Measurements from ENCODE around the gene FMNL2.

Gene FMNL2

DNA sequence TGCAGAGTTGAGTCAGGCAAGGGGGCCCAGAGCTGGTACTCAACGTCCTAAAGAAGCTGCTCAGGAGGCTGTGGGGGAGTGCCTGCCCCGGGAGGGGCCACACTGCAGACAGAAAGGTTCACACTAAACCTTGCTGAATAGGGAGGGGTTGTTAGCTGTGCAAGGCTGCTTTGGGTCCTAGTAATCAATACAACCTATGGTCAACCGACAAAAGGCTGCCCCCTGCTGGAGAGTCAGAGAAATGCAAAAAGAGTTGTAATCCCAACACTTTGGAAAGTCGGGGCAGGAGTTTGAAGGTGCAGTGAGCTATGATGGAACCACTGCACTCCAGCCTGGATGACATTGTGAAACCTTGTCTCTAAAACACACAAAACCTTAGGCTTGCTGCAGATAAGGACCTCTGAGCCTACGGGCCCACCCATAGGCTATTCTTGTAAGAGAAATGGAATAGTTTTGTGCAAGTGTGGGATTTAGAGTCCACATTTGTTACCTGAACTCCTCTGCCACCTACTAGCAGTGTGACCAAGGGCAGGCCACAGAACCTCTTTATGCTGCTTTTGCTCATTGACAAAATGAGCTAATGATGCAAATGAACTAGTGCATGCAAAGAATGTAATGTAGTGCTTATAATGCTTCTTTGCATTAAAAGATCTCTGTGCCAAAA lies 300.8 kb downstream of the FMNL2 start:
- no peaks in the 10 kb centered on the region for H3K9me3 ChIP-seq (ENCODE audit: control insufficient read depth in 2 of 2, low read length in 2 of 2)
- H3K27me3 ChIP-seq (ENCODE audit: control insufficient read depth in 1 of 2, insufficient read depth in 2 of 2, low read length in 2 of 2), result no peaks in the 10 kb centered on the region
- H3K4me3 ChIP-seq (ENCODE audit: low read length in 2 of 2), result no peak overlapping the region
- no peaks in the 10 kb centered on the region for H3K4me1 ChIP-seq (ENCODE audit: control insufficient read depth, insufficient read depth, low read length)
- no peak overlapping the region for H3K27ac ChIP-seq (ENCODE audit: low read length)
- no peak overlapping the region for H3K9ac ChIP-seq (ENCODE audit: low read length in 2 of 2)
- H3K36me3 ChIP-seq (ENCODE audit: control insufficient read depth in 2 of 2, insufficient read depth in 2 of 2, low read length in 2 of 2), result peaks cover 24 to 26% of the 10 kb centered on the region in 2 donors

DNA sequence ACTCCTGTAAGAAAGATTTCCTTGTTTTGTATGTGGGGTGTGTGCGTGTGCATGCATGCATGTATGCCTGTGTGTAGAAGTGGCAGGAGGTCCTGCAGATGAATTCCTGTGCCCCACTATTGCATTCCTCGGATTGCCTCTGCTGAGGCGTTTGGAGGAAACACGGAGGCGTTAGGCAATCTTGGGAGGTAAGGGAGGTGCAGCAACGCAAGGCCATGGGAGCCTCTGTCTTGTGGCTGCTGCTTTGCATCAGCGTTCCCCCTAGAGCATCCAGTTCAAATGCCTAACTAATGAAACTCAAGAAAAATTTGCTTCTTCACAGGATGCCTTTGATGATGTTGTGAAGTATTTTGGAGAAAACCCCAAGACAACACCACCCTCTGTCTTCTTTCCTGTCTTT lies 302.3 kb downstream of the FMNL2 start:
- no peaks in the 10 kb centered on the region for H3K9me3 ChIP-seq (ENCODE audit: control insufficient read depth in 2 of 2, low read length in 2 of 2)
- no peaks in the 10 kb centered on the region for H3K27me3 ChIP-seq (ENCODE audit: control insufficient read depth in 1 of 2, insufficient read depth in 2 of 2, low read length in 2 of 2)
- H3K9ac ChIP-seq (ENCODE audit: low read length in 2 of 2), result no peak overlapping the region
- H3K27ac ChIP-seq (ENCODE audit: low read length), result no peak overlapping the region
- H3K36me3 ChIP-seq (ENCODE audit: control insufficient read depth in 2 of 2, insufficient read depth in 2 of 2, low read length in 2 of 2), result peaks cover 22 to 36% of the 10 kb centered on the region in 2 donors
- H3K4me3 ChIP-seq (ENCODE audit: low read length in 2 of 2), result no peak overlapping the region
- H3K4me1 ChIP-seq (ENCODE audit: control insufficient read depth, insufficient read depth, low read length), result no peaks in the 10 kb centered on the region

DNA sequence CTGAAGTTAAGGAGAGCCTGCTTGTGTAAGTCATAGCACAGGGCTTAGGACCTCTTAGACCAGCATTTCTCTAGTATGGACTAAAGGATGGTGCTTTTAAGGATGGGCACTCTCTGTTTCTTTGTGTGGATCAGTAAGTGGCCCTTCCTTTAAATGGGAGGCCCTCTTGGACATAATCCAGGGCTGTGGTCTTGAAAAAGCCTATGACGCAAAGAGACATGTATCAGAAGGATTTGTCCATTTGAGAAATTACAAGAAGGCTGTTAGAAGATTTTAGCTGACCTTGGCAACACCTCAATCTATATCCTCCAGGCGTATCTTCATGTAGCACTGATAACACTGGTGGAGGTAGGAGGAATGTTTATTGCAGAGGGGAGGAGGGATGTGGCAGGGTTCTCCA lies 303.1 kb downstream of the FMNL2 start:
- Histone ChIP-seq H3K9me3 (ENCODE audit: control insufficient read depth in 2 of 2, low read length in 2 of 2) (no peaks in the 10 kb centered on the region), H3K4me1 (ENCODE audit: control insufficient read depth, insufficient read depth, low read length) (no peaks in the 10 kb centered on the region), H3K9ac (ENCODE audit: low read length in 2 of 2) (no peak overlapping the region), H3K27me3 (ENCODE audit: control insufficient read depth in 1 of 2, insufficient read depth in 2 of 2, low read length in 2 of 2) (no peaks in the 10 kb centered on the region), H3K36me3 (ENCODE audit: control insufficient read depth in 2 of 2, insufficient read depth in 2 of 2, low read length in 2 of 2) (peaks cover 21 to 39% of the 10 kb centered on the region in 2 donors), H3K27ac (ENCODE audit: low read length) (no peak overlapping the region), H3K4me3 (ENCODE audit: low read length in 2 of 2) (no peak overlapping the region)

DNA sequence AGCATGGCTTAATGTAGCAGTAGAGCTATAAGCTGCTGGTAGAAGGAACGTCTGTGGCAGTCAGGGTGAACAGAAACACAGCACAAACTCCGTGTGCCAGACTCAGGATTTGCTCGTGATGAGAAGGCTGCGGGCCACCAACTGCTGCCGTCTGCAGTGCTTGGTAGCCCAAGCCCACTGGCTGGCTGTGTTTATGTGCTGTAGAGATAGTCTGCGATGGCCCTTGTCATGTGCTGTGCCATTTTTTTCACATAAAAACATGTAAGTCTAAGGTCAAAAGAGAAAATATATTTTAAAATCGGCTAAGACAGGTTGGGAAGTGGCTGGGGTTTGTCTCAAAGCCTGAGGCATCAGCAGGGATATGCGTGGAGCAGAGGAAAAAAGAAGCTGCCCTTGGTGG lies 303.6 kb downstream of the FMNL2 start:
- Histone ChIP-seq H3K4me1 (ENCODE audit: control insufficient read depth, insufficient read depth, low read length) (no peaks in the 10 kb centered on the region), H3K9me3 (ENCODE audit: control insufficient read depth in 2 of 2, low read length in 2 of 2) (no peaks in the 10 kb centered on the region), H3K27ac (ENCODE audit: low read length) (no peak overlapping the region), H3K9ac (ENCODE audit: low read length in 2 of 2) (no peak overlapping the region), H3K36me3 (ENCODE audit: control insufficient read depth in 2 of 2, insufficient read depth in 2 of 2, low read length in 2 of 2) (peaks cover 24 to 42% of the 10 kb centered on the region in 2 donors), H3K27me3 (ENCODE audit: control insufficient read depth in 1 of 2, insufficient read depth in 2 of 2, low read length in 2 of 2) (no peaks in the 10 kb centered on the region), H3K4me3 (ENCODE audit: low read length in 2 of 2) (no peak overlapping the region)

DNA sequence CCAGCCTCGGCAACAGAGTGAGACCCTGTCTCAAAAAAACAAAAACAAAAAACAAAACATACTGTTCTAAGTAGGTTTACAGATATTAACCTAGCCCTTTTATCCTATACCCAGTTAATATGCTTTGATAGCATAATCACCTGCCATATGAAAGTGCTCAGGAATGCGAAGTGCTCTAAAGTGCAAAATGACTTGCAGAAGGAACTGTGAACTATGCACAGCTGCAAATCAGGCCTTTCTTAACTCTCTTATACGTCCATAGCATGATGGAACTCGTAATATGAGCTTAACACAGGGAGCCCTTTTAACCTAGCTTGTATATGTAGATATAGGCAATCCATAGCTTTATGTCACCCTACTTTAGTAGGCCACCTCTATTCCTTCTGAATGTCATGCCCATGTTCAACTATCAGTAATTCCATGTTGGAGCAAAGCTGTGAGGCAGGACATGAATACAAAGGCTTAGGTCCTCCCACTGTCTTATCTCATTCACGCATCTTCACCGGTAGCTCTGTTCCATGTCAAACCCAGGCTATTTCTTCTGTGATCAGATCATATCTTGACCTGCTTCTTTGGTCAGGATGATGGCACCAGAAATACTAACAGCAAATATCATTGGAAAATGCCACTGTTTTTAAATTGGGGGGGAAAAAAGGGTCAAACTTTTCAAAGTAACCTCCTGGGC lies 309.4 kb downstream of the FMNL2 start:
- Histone ChIP-seq H3K4me3 (ENCODE audit: low read length in 2 of 2) (no peak overlapping the region), H3K27me3 (ENCODE audit: control insufficient read depth in 1 of 2, insufficient read depth in 2 of 2, low read length in 2 of 2) (no peaks in the 10 kb centered on the region), H3K4me1 (ENCODE audit: control insufficient read depth, insufficient read depth, low read length) (peaks cover 10% of the 10 kb centered on the region), H3K9ac (ENCODE audit: low read length in 2 of 2) (no peak overlapping the region), H3K36me3 (ENCODE audit: control insufficient read depth in 2 of 2, insufficient read depth in 2 of 2, low read length in 2 of 2) (peaks cover 18 to 31% of the 10 kb centered on the region in 2 donors), H3K27ac (ENCODE audit: low read length) (no peak overlapping the region), H3K9me3 (ENCODE audit: control insufficient read depth in 2 of 2, low read length in 2 of 2) (no peaks in the 10 kb centered on the region)

DNA sequence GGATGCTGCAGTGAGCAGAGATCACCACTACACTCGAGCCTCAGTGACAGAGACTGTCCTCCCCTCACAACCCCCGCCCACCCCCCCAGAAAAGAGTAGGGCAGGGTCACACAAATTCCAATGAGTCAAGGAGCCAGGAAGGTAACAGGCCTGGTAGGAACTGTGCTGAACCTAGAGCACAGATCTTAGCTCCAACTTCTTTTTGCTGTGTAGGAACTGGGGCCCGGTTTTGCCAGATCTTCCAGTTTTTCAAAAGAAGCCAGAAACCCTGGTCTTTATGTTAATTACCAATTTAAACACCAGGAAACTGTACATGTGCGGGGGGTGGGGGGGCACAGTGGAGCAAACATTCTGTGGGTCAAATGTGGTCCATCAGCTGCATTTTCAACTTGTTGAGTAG lies 311.3 kb downstream of the FMNL2 start:
- Histone ChIP-seq H3K36me3 (ENCODE audit: control insufficient read depth in 2 of 2, insufficient read depth in 2 of 2, low read length in 2 of 2) (peaks cover 5 to 16% of the 10 kb centered on the region in 2 donors), H3K9ac (ENCODE audit: low read length in 2 of 2) (no peak overlapping the region), H3K27ac (ENCODE audit: low read length) (no peak overlapping the region), H3K4me1 (ENCODE audit: control insufficient read depth, insufficient read depth, low read length) (peaks cover 10% of the 10 kb centered on the region), H3K27me3 (ENCODE audit: control insufficient read depth in 1 of 2, insufficient read depth in 2 of 2, low read length in 2 of 2) (no peaks in the 10 kb centered on the region), H3K9me3 (ENCODE audit: control insufficient read depth in 2 of 2, low read length in 2 of 2) (no peaks in the 10 kb centered on the region), H3K4me3 (ENCODE audit: low read length in 2 of 2) (no peak overlapping the region)

DNA sequence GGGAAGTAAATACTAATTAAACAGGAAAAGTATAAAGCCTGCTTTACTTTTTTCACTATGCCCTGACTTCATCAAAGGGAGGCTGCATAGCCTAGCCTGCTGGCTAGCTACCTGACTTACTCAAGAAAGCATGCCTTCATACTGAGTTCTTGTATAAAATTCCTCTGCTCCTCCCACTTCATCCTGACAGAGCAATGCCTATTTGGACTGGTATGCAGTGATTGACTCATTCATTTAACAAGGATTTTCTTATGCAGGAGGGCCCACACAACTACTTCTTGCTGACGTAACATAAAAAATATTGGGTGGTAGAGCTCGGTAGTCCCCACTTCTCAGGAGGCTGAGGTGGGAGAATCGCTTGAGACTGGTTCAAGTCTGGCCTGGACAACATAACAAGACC lies 311.8 kb downstream of the FMNL2 start:
- H3K27ac ChIP-seq (ENCODE audit: low read length), result no peak overlapping the region
- H3K36me3 ChIP-seq (ENCODE audit: control insufficient read depth in 2 of 2, insufficient read depth in 2 of 2, low read length in 2 of 2), result peaks cover 5 to 13% of the 10 kb centered on the region in 2 donors
- no peak overlapping the region for H3K9ac ChIP-seq (ENCODE audit: low read length in 2 of 2)
- H3K9me3 ChIP-seq (ENCODE audit: control insufficient read depth in 2 of 2, low read length in 2 of 2), result no peaks in the 10 kb centered on the region
- H3K4me3 ChIP-seq (ENCODE audit: low read length in 2 of 2), result no peak overlapping the region
- H3K27me3 ChIP-seq (ENCODE audit: control insufficient read depth in 1 of 2, insufficient read depth in 2 of 2, low read length in 2 of 2), result no peaks in the 10 kb centered on the region
- H3K4me1 ChIP-seq (ENCODE audit: control insufficient read depth, insufficient read depth, low read length), result peaks cover 10% of the 10 kb centered on the region

DNA sequence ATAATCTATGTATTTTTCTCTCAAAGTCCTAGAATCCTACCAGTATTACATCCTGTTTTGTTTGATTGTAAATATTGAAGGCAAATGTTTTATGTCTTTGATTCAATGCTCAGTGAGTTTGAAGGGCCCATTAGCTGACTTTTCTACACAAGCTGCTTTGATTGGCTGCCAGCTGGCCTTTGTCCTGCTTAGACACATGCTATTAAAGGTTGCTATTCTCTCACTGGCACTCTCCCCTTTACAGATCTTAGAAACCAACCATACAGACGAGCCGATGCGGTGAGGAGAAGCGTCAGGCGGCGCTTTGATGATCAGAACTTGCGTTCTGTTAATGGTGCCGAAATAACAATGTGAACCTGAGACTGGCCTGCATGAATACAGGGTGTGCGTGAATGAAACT lies 312.6 kb downstream of the FMNL2 start:
- H3K9ac ChIP-seq (ENCODE audit: low read length in 2 of 2), result peak overlapping the region; percentile 7 to 19
- H3K9me3 ChIP-seq (ENCODE audit: control insufficient read depth in 2 of 2, low read length in 2 of 2), result no peaks in the 10 kb centered on the region
- no peaks in the 10 kb centered on the region for H3K27me3 ChIP-seq (ENCODE audit: control insufficient read depth in 1 of 2, insufficient read depth in 2 of 2, low read length in 2 of 2)
- H3K4me1 ChIP-seq (ENCODE audit: control insufficient read depth, insufficient read depth, low read length), result peaks cover 10% of the 10 kb centered on the region
- peak overlapping the region; percentile 6 to 44 for H3K4me3 ChIP-seq (ENCODE audit: low read length in 2 of 2)
- peaks cover 3 to 9% of the 10 kb centered on the region in 2 donors for H3K36me3 ChIP-seq (ENCODE audit: control insufficient read depth in 2 of 2, insufficient read depth in 2 of 2, low read length in 2 of 2)
- H3K27ac ChIP-seq (ENCODE audit: low read length), result peak overlapping the region; percentile 12

DNA sequence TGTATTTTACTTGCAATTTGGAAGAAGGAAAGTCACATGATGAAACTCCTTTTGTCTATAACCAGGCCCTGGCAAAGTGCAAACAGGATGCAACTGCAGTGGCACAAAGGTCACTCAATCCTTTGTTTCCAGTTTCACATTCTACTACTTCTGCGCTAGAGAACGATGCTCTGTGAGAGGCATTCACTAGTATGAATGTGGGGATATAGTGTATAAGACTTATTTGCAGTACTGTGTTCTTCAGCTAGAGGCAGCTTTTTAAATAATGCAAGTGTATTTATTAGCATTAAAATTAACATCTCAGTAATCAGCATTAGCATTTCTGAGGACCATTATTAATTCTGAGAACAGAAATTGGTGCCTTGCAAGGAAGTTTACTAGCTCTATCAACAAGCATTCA lies 313.4 kb downstream of the FMNL2 start:
- H3K9me3 ChIP-seq (ENCODE audit: control insufficient read depth in 2 of 2, low read length in 2 of 2), result no peaks in the 10 kb centered on the region
- peaks cover 10% of the 10 kb centered on the region for H3K4me1 ChIP-seq (ENCODE audit: control insufficient read depth, insufficient read depth, low read length)
- peaks cover 1 to 7% of the 10 kb centered on the region in 2 donors for H3K36me3 ChIP-seq (ENCODE audit: control insufficient read depth in 2 of 2, insufficient read depth in 2 of 2, low read length in 2 of 2)
- H3K27ac ChIP-seq (ENCODE audit: low read length), result peak overlapping the region; percentile 12
- no peaks in the 10 kb centered on the region for H3K27me3 ChIP-seq (ENCODE audit: control insufficient read depth in 1 of 2, insufficient read depth in 2 of 2, low read length in 2 of 2)
- H3K9ac ChIP-seq (ENCODE audit: low read length in 2 of 2), result no peak overlapping the region
- H3K4me3 ChIP-seq (ENCODE audit: low read length in 2 of 2), result no peak overlapping the region

DNA sequence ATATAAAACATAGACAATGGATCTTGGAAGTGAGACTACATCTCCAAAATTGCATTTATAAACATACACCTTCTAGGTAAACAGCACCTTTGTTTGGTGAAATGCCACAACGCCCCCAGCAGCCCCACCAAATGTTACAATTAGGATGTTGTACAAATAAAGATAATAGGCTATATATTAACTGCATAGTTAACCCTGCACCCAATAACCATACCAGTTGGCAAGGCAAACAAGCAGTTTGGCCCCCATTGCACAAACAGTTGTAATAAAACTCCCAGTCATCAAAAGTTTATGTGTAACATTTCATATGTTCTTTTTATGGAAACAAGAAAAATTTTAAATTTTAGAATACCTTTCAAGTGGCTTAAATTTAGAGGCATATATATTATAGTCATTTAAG lies 315.0 kb downstream of the FMNL2 start:
- Histone ChIP-seq H3K9me3 (ENCODE audit: control insufficient read depth in 2 of 2, low read length in 2 of 2) (no peaks in the 10 kb centered on the region), H3K36me3 (ENCODE audit: control insufficient read depth in 2 of 2, insufficient read depth in 2 of 2, low read length in 2 of 2) (peaks cover 2 to 5% of the 10 kb centered on the region in 2 donors), H3K4me1 (ENCODE audit: control insufficient read depth, insufficient read depth, low read length) (peaks cover 10% of the 10 kb centered on the region), H3K27ac (ENCODE audit: low read length) (no peak overlapping the region), H3K9ac (ENCODE audit: low read length in 2 of 2) (no peak overlapping the region), H3K27me3 (ENCODE audit: control insufficient read depth in 1 of 2, insufficient read depth in 2 of 2, low read length in 2 of 2) (no peaks in the 10 kb centered on the region), H3K4me3 (ENCODE audit: low read length in 2 of 2) (no peak overlapping the region)

DNA sequence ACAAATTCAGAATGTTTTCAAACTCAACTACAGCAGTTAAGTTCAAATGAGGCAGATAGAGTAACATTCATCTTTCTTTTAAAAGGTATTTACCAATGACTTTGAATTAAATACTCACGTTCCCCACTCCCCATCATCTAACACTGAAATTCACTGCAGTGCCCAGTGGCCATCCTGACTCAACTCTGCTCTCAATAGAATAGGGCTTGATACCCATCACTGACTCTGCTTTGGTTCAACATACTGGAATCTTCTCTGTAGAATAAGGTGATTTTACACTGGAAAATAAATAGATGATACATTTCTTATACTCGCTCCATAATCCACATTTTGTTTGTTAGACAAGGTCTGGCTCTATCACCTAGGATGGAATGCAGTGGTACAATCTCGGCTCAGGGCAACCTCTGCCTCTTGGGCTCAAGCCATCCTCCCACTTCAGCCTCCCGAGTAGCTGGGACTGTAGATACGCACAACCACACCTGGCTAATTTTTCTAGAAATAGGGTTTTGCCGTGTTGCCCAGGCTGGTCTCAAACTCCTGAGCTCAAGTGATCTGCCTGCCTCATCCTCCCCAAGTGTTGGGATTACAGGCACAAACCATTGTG lies 315.9 kb downstream of the FMNL2 start:
- no peaks in the 10 kb centered on the region for H3K27me3 ChIP-seq (ENCODE audit: control insufficient read depth in 1 of 2, insufficient read depth in 2 of 2, low read length in 2 of 2)
- H3K27ac ChIP-seq (ENCODE audit: low read length), result no peak overlapping the region
- H3K9me3 ChIP-seq (ENCODE audit: control insufficient read depth in 2 of 2, low read length in 2 of 2), result no peaks in the 10 kb centered on the region
- H3K36me3 ChIP-seq (ENCODE audit: control insufficient read depth in 2 of 2, insufficient read depth in 2 of 2, low read length in 2 of 2), result peaks cover under 1 to 5% of the 10 kb centered on the region in 2 donors
- H3K4me1 ChIP-seq (ENCODE audit: control insufficient read depth, insufficient read depth, low read length), result peaks cover 10% of the 10 kb centered on the region
- H3K4me3 ChIP-seq (ENCODE audit: low read length in 2 of 2), result no peak overlapping the region
- no peak overlapping the region for H3K9ac ChIP-seq (ENCODE audit: low read length in 2 of 2)

Data from stomach smooth muscle (tissue), 2 donors.